ENCODE measurements around the gene WWOX. TPM values are rescaled to one million over a fixed set of nuclear protein-coding genes. Genes with fewer than 3 reads are reported as not detected.

Gene WWOX
- total RNA-seq, 1 donor from 2014 or later: 8.9 TPM

- TF ChIP-seq CTCF (IDR thresholded peaks at IDR 0.05; ENCODE audit: borderline replicate concordance): no peak
- no peak for DNase-seq
- Histone ChIP-seq H3K27me3 (ENCODE audit: low read depth) (no peaks in the 10 kb centered on the region), H3K36me3 (no peaks in the 10 kb centered on the region), H3K27ac (replicated peaks) (peak overlapping the region; percentile 70), H3K9me3 (replicated peaks) (no peaks in the 10 kb centered on the region), H3K4me3 (no peak overlapping the region), H3K4me1 (peaks cover 37% of the 10 kb centered on the region)
- intact Hi-C loops (cut with micrococcal nuclease): no loop called here
Observed at GRCh38 chr16:78817200-78817739, 717.8 kb downstream of the WWOX start.

DNA sequence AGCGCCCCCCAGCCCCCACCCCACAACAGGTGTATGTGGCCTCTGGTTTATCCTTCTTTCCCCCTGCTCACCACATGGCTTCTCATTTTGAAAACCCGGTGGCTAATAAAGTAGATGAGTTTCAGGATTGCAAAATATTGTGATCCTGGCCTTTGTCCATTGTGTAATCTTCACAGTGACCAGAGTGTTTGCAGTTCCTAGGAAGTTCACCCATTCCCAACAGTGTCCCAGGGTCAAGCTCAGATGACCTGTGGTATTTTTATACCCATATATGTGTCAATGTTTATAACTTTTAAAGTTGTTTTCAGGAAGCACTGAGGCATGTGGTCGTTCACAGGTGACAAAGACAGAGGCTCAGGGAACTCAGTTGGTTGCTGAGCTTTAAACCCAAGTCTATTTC, 721.9 kb downstream of the WWOX start:
- intact Hi-C loops (cut with micrococcal nuclease): no loop called here
- no peaks in the 10 kb centered on the region for H3K36me3 ChIP-seq
- H3K4me3 ChIP-seq: no peak overlapping the region
- H3K27me3 ChIP-seq (ENCODE audit: low read depth): no peaks in the 10 kb centered on the region
- no peak overlapping the region for H3K27ac ChIP-seq (replicated peaks)
- TF ChIP-seq CTCF (IDR thresholded peaks at IDR 0.05; ENCODE audit: borderline replicate concordance): no peak
- DNase-seq: no peak
- peaks cover 22% of the 10 kb centered on the region for H3K4me1 ChIP-seq
- H3K9me3 ChIP-seq (replicated peaks): no peaks in the 10 kb centered on the region

DNA sequence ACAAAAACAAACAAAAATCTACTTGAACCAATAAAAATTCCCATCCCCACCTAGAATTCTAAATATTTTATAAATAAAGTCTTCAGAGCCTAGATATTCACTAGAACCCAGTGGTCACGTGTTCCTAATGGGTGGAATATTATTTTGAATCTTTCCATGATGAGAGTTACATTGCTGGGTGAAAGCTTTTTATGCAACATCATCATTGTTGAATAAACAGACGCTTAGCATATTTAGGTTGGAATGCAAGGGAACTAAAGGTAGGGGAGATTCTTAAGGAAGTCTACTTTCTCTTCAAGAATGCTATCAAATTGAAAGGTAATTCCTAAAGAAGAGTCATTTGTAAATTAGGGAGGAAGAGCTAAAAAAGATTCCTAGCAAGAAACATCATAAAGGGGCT, 723.1 kb downstream of the WWOX start:
- Histone ChIP-seq H3K27ac (replicated peaks) (no peak overlapping the region), H3K4me1 (peaks cover 10% of the 10 kb centered on the region), H3K4me3 (no peak overlapping the region), H3K36me3 (no peaks in the 10 kb centered on the region), H3K27me3 (ENCODE audit: low read depth) (no peaks in the 10 kb centered on the region), H3K9me3 (replicated peaks) (no peaks in the 10 kb centered on the region)
- intact Hi-C loops (cut with micrococcal nuclease): no loop called here
- no peak for TF ChIP-seq CTCF (IDR thresholded peaks at IDR 0.05; ENCODE audit: borderline replicate concordance)
- DNase-seq: no peak

- Histone ChIP-seq H3K27me3 (ENCODE audit: low read depth) (no peaks in the 10 kb centered on the region), H3K4me3 (no peak overlapping the region), H3K4me1 (peaks cover 5% of the 10 kb centered on the region), H3K9me3 (replicated peaks) (no peaks in the 10 kb centered on the region), H3K36me3 (no peaks in the 10 kb centered on the region), H3K27ac (replicated peaks) (no peak overlapping the region)
- intact Hi-C loops (cut with micrococcal nuclease): no loop called here
- no peak for DNase-seq
- TF ChIP-seq CTCF (IDR thresholded peaks at IDR 0.05; ENCODE audit: borderline replicate concordance): no peak
Observed at GRCh38 chr16:78823027-78823426, 723.6 kb downstream of the WWOX start.

GRCh38 chr16:78829280-78829679, 729.8 kb downstream of the WWOX start:
- H3K36me3 ChIP-seq: no peaks in the 10 kb centered on the region
- H3K4me3 ChIP-seq: no peak overlapping the region
- intact Hi-C loops (cut with micrococcal nuclease): no loop called here
- DNase-seq: no peak
- no peak overlapping the region for H3K27ac ChIP-seq (replicated peaks)
- H3K27me3 ChIP-seq (ENCODE audit: low read depth): no peaks in the 10 kb centered on the region
- TF ChIP-seq CTCF (IDR thresholded peaks at IDR 0.05; ENCODE audit: borderline replicate concordance): no peak
- H3K9me3 ChIP-seq (replicated peaks): no peaks in the 10 kb centered on the region
- no peaks in the 10 kb centered on the region for H3K4me1 ChIP-seq

Measured in left ventricle myocardium inferior (tissue), 1 donor.